HUES48 (cell line): Measurements from ENCODE around the gene PSMG2.

ENCODE experiments used
- H3K27ac ChIP-seq: one replicate; pipeline ENCODE4 v1.7.0; 2013; ENCODE audit warnings: low read depth, low read length, inconsistent platforms
- H3K27me3 ChIP-seq: 2 replicates; pipeline ENCODE4 v1.6.1; 2013; ENCODE audit warnings: mild to moderate bottlenecking, low read length; ENCODE audit not compliant: control insufficient read depth, insufficient read depth
- H3K36me3 ChIP-seq: 2 replicates; pipeline ENCODE4 v1.6.1; 2013; ENCODE audit warnings: low read length; ENCODE audit not compliant: control insufficient read depth, insufficient read depth
- H3K4me1 ChIP-seq: 2 replicates; pipeline ENCODE4 v1.6.1; 2013; ENCODE audit warnings: mild to moderate bottlenecking, low read length; ENCODE audit not compliant: control insufficient read depth, insufficient read depth
- H3K4me3 ChIP-seq: 2 replicates; pipeline ENCODE4 v1.5.1; 2013; ENCODE audit warnings: mild to moderate bottlenecking, low read depth, low read length
- H3K9ac ChIP-seq: 2 replicates; pipeline ENCODE4 v1.6.1; 2013; ENCODE audit warnings: mild to moderate bottlenecking, low read depth, low read length, moderate library complexity
- H3K9me3 ChIP-seq: 2 replicates; pipeline ENCODE4 v1.6.1; 2013; ENCODE audit warnings: low read length; ENCODE audit not compliant: control insufficient read depth, insufficient read depth

PSMG2 gene

DNA sequence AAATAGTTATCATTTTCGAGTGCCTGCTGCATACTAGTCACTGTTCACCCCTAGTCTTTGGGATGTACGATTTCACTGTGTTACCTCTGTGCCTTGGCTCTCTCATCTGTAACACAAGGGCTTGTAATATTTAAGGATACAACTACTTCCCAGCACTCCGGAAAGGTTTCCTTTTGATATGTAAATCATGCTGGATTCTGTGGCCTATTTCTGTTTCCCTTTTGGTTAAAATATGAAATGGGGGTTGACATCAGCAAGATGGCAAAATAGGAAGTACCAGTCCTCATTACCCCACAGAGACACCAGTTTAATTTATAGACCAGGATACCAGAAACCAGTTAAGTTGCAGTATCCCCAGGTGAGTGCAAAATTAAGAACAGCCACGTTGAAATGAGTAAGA lies 23.5 kb downstream of the PSMG2 start:
- Histone ChIP-seq H3K27me3 (no peaks in the 10 kb centered on the region), H3K4me1 (no peaks in the 10 kb centered on the region), H3K9ac (no peak overlapping the region), H3K27ac (no peak overlapping the region), H3K4me3 (no peak overlapping the region), H3K36me3 (peaks cover 44% of the 10 kb centered on the region), H3K9me3 (peaks cover 4% of the 10 kb centered on the region; the same call in 1 of the 2 replicates)

DNA sequence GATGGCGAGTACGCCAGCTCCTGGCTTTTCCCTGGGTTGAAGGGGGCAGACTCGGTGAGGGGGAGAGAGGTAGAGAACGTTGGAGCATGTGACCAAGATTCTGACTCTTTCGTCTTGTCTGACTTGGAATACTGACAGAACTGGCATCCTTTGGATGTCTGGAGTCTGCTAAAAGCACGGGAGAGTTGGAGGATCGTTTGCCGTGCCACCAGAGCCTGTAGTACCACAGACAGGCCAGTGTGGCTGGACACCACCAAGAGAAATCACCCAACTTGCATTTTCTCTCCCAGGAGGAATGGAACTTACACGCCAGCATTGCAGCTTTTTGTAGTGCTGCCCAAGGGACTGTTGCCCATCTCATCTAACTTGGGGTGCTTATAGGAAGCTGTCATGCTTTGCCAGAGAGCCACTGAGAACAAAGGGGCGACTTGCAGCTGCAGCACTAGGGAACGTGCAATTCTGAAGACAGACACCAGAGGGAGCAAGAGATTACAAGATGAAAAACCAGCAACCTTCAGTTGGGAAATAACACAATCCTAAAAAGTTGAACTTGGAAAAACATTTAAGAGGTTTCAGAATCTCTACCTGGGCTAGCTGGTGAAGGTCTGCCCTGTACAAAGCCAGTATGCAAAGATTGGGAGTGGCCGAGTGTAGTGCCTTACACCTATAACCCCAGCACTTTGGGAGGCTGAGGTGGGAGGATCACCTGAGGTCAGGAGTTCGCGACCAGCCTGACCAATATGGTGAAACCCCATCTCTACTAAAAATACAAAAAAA lies 24.1 kb downstream of the PSMG2 start:
- Histone ChIP-seq H3K9me3 (peaks cover 4% of the 10 kb centered on the region; the same call in 1 of the 2 replicates), H3K27ac (no peak overlapping the region), H3K4me3 (no peak overlapping the region), H3K27me3 (no peaks in the 10 kb centered on the region), H3K4me1 (no peaks in the 10 kb centered on the region), H3K36me3 (peaks cover 39% of the 10 kb centered on the region), H3K9ac (no peak overlapping the region)

DNA sequence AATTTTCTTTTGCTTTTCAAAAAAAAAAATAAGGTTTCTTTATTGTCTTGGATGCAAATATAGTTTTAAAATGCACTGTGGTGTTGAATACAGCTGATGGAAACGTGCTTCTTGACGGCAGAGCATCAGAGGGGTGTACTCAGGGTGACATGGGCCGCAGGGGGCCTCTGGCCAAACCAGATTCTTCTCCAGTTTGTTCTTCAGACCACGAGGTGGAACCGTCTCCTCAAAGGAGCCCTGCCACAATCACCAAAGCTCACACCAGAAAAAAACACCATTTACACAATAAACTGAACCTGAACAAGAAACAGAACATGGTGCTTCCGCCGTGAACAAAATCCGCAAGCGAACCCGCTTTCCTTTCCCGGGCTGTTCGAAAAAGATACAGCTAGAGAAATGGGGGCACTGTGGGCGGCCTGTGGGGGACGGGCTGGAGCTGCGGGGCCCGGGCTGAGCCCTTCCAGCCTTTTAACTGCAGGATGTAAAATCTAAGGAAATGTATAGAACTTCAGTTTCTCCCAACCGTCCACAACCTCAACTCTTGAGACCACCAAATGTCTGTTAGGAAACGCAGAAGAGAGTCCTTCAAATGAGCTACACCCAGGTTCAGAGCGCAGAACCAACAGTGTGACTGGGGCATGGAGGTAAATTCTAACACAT lies 34.5 kb downstream of the PSMG2 start:
- H3K36me3 ChIP-seq: no peaks in the 10 kb centered on the region
- no peak overlapping the region for H3K27ac ChIP-seq
- H3K27me3 ChIP-seq: no peaks in the 10 kb centered on the region
- no peak overlapping the region for H3K9ac ChIP-seq
- H3K9me3 ChIP-seq: no peaks in the 10 kb centered on the region
- H3K4me3 ChIP-seq: no peak overlapping the region
- no peaks in the 10 kb centered on the region for H3K4me1 ChIP-seq

DNA sequence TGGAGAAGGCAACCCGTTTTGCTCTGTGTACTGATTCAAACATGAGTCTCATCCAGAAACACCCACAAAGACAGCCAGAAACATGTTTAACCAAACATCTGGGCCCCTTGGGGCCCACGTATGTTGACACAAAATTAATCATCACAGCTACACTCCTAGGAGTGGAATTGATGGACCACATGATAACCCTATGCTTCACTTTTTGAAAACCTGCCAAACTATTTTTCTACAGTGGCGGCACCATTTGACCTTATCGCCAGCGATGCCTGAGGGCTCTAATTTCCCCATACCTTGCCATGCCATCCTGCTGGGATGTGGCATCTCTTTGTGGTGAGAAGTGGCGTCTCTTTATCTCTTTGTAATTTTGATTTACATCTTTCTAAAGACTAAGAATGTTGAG lies 38.5 kb downstream of the PSMG2 start:
- H3K9me3 ChIP-seq: no peaks in the 10 kb centered on the region
- no peaks in the 10 kb centered on the region for H3K27me3 ChIP-seq
- H3K36me3 ChIP-seq: no peaks in the 10 kb centered on the region
- H3K4me1 ChIP-seq: no peaks in the 10 kb centered on the region
- H3K4me3 ChIP-seq: no peak overlapping the region
- no peak overlapping the region for H3K9ac ChIP-seq
- H3K27ac ChIP-seq: no peak overlapping the region

DNA sequence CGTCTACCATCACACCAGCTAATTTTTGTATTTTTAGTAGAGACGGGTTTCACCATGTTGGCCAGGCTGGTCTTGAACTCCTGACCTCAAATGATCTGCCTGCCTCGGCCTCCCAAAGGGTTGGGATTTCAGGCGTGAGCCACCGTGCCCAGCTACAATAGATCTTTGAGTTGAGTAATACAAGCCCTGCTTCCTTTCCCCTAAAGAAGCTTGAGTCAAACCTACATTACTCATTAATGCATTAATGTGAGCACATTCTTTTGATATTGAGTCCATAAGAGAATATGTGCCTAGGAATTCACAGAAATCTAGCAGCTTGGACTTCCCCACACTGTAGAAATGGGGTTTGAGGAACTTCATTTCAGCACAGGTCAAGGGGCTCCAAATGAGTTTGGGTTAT lies 39.6 kb downstream of the PSMG2 start:
- Histone ChIP-seq H3K4me1 (no peaks in the 10 kb centered on the region), H3K27me3 (no peaks in the 10 kb centered on the region), H3K9ac (no peak overlapping the region), H3K9me3 (no peaks in the 10 kb centered on the region), H3K27ac (no peak overlapping the region), H3K4me3 (no peak overlapping the region), H3K36me3 (no peaks in the 10 kb centered on the region)

DNA sequence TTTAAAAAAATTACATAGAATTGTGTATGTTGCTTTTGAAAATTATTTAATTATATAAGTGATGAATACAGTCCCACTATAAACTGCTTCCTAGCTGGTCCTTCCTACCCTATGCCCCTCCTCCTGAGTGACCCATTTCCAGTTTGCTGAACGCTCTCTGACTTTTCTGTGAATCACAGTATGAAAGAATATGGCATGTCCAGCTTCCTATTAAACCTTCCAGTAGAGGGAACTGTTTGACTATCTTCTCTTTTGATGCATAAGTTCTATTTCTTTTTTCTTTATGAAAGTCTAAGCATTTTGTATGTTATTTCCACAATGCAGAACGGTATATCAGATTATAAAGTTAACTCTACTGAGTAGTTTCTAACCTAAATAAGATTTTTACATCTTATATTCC lies 41.3 kb downstream of the PSMG2 start:
- no peak overlapping the region for H3K4me3 ChIP-seq
- H3K9me3 ChIP-seq: no peaks in the 10 kb centered on the region
- no peak overlapping the region for H3K9ac ChIP-seq
- no peaks in the 10 kb centered on the region for H3K27me3 ChIP-seq
- H3K4me1 ChIP-seq: no peaks in the 10 kb centered on the region
- H3K36me3 ChIP-seq: no peaks in the 10 kb centered on the region
- H3K27ac ChIP-seq: no peak overlapping the region

DNA sequence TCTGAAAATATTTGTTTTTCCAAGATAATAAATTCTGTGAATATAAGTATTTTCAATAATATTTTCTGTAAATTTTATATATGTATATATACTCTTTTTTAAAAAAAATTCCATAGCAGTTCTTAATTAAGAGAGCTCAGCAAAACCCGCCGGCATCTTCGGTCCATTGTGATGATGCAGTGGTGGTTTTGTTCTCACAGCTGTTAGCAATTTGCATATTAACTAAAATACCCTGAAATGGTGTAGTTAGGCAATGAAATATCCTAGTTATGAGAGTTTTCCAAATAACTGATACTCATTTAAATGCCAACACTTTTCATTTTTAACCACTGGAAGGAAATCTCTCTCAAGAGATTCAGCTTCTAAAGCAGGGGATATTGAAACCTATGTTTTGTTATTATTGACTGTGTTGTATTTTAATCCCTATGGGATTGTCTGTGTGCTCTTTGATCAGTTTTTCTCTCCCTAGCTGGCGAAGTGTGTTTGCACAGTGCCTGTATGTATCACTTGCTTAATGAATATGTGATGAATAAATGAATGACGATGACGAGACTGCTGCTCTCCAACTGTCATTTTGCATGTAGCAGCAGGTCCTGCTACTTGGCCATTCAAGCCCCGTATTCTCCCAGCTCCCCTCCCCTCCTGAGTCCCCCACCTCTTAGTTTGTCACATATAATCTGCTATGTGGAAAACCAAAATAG lies 42.4 kb downstream of the PSMG2 start:
- H3K27ac ChIP-seq: no peak overlapping the region

DNA sequence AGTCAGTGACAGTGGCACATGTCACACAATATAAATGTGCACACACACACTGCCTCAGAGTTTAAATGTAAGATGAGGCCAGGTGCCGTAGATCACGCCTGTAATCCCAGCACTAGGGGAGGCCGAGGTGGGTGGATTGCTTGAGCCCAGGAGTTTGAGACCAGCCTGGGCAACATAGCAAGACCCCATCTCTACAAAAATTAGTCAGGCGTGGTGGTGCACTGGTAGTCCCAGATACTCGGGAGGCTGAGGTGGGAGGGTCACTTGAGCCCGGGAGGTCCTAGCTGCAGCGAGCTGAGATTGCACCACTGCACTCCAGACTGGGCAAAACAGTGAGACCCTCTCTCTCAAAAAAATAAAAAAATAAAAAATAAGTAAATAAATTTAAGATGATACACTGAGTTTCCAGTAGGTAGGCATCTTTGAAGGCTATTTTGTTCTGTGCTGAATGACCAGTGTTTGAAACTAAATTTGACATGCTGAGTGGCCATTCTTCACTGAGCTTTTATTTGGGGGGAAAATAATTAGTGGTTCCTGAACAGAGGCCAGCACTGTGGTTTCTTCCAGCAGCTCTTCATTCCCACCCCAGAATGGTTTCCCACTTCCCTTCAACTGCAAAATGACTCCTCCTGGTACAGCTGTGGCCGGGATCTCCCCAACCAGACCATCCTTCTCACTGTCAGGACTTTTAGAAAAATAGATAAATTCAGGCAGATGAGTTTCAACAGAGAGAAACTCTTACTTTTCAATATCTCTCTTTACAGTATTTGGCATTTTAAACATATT lies 44.9 kb downstream of the PSMG2 start:
- no peak overlapping the region for H3K9ac ChIP-seq
- no peaks in the 10 kb centered on the region for H3K4me1 ChIP-seq
- no peaks in the 10 kb centered on the region for H3K9me3 ChIP-seq
- no peak overlapping the region for H3K27ac ChIP-seq
- no peaks in the 10 kb centered on the region for H3K36me3 ChIP-seq
- no peak overlapping the region for H3K4me3 ChIP-seq
- H3K27me3 ChIP-seq: no peaks in the 10 kb centered on the region

More for the DNA sequence above, 42.4 kb downstream of the PSMG2 start:
- H3K4me1 ChIP-seq: no peaks in the 10 kb centered on the region
- no peaks in the 10 kb centered on the region for H3K9me3 ChIP-seq
- H3K27me3 ChIP-seq: no peaks in the 10 kb centered on the region
- H3K9ac ChIP-seq: no peak overlapping the region
- no peak overlapping the region for H3K4me3 ChIP-seq
- H3K36me3 ChIP-seq: no peaks in the 10 kb centered on the region

DNA sequence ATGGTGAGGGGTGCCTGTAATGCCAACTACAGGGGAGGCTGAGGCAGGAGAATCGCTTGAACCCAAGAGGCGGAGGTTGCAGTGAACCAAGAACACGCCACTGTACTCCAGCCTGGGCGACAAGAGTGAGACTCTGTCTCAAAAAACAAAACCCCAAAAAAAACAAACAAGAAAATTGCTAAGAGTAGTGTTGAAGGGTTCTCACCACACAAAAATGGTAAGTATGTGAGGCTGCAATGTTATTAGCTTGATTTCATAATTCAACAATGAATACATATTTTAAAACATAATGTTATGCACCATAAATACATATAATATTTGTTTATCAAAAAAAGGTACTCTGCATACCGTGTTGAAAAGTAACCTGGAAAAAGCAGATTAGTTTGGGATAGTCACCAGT lies 45.8 kb downstream of the PSMG2 start:
- Histone ChIP-seq H3K36me3 (no peaks in the 10 kb centered on the region), H3K27ac (no peak overlapping the region), H3K27me3 (no peaks in the 10 kb centered on the region), H3K4me1 (no peaks in the 10 kb centered on the region), H3K4me3 (no peak overlapping the region), H3K9me3 (no peaks in the 10 kb centered on the region), H3K9ac (no peak overlapping the region)

DNA sequence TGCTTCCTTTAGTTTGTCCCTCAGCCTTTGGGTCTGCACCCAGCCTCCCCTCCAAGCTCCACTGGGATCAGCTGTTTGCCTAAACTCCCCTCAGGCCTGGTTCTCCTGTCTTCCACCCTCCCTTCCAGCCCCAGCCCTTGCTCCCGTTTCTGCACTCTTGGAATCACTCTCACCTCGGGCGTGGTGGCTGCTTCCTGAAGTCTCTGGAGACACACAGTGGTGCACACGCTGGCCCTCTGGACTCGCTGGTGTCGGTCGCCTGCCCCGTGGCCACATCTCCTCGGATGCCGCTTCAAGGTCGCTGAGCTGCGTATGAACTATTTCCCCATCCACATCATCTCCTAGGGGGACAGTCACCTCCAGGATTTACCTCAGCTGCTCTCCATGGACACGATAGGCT lies 46.3 kb downstream of the PSMG2 start:
- no peaks in the 10 kb centered on the region for H3K4me1 ChIP-seq
- no peak overlapping the region for H3K4me3 ChIP-seq
- H3K9me3 ChIP-seq: no peaks in the 10 kb centered on the region
- H3K27me3 ChIP-seq: no peaks in the 10 kb centered on the region
- H3K27ac ChIP-seq: no peak overlapping the region
- H3K36me3 ChIP-seq: no peaks in the 10 kb centered on the region
- H3K9ac ChIP-seq: no peak overlapping the region
